HG03025 (cell line): ENCODE measurements around the gene PNLIPRP1.

ENCODE experiments used
- ATAC-seq: cut with Tn5 transposase; IDR thresholded peaks from one replicate; pipeline ENCODE4 v1.9.1; 2021; ENCODE audit warnings: mild to moderate bottlenecking, moderate library complexity; ENCODE audit not compliant: unreplicated experiment, low FRiP score

Gene PNLIPRP1

DNA sequence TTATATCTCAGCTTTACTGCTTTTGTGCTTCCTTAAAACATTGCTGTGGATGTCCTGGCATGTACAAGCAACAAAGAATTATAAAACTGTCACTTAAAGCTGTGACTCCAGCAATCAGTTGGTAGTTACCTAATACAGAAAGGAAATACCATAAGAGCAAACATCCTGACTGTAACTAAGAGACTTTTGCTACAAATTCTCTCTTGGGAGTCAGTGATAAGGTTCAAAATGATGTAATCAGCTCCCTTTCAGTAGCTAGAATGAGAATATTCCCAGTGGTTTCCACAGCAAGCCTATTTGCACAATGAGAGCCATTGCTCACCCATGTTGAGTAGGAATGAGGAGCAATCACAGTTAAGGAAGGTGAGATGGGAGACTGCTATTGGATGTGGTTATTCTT lies 7.6 kb downstream of the PNLIPRP1 start:
- ATAC-seq = no peak

DNA sequence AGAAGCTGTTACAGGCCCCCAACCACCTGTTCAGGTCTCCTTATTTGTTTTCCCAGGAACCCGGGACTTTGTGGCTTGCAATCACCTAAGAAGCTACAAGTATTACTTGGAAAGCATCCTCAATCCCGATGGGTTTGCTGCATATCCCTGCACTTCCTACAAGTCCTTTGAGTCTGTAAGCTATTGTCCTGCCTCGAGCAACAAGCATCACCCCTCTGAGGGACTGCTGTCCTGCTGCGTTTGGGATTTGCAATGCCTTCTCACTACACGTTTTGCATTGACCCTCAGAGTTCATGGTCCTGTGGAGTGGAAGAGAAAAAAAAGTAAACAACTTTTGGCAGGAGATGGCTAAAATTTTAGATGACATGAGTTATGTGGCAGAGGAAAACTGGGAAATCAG lies 9.2 kb downstream of the PNLIPRP1 start:
- ATAC-seq = no peak

DNA sequence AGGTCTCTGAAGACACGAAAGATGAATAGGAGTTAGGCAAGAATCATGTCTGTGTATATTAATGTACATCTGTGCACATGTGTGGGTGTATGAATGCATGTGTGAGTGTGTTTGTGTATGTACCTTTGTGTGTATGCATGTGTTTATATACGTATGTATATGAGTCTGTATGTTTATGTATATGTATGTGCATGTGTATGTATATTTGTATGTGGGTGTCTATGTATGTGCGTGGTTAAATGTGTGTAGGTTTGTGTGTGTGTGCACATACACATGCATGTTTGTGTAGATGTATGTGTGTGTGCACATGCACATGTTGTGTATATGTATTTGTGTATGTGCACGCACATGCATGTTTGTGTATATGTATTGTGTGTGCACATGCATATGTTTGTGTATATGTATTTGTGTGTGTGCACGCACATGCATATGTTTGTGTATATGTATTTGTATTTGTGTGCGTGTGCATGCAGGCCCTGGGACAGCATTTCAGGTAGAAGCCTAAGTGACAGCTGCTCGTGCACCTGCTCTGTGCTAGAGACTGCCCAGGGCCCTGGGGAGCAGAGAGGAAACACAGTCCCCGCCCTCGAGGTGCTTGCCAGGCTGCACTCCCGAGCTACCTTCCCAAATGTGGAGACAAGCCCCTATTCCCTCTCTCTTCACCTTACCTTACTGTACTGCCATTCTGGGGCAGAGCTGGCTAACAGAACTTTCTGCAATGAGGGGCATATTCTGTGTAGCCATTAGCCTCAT lies 12.1 kb downstream of the PNLIPRP1 start:
- no peak for ATAC-seq

DNA sequence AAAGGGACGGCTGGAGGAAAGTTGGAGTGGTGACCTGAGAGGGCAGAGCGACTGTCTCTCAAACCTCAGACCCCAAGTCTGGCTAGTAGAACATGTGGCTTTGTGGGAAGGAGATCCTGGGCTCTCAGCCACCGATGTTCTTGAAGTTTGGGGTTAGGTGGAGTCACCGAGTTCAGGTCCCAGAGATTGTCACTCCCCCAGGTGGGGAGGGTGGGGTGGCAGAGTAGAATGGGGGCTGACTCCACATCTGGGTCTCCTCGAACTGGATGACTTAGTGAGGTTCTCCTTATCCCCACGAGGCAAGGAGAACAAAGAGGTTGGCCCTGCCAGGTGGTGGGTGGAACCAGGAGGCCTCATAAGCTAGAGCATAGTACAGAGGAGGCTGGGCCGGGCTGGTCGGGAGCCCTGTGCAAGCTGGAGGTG lies 15.3 kb downstream of the PNLIPRP1 start:
- no peak for ATAC-seq

DNA sequence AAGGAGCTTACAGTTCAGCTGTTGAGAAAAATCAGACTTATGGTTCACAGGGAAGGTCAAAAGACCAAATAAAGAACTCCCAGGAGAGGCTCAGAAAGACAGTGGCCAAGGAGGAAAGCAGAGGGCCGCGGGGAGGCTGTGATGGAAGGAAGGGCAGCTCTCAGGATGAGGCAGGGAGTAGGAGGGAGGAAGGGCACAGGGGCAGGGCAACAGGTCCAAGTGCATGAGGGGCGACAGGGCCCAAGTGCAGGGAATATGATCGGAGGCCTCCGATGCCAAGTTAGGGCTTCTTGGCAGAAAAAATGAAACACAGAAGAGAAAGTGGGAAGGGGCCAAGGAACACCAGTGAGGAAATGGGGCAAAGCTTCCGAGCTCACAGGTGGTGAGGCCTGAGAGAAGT lies 16.6 kb downstream of the PNLIPRP1 start:
- ATAC-seq = no peak

DNA sequence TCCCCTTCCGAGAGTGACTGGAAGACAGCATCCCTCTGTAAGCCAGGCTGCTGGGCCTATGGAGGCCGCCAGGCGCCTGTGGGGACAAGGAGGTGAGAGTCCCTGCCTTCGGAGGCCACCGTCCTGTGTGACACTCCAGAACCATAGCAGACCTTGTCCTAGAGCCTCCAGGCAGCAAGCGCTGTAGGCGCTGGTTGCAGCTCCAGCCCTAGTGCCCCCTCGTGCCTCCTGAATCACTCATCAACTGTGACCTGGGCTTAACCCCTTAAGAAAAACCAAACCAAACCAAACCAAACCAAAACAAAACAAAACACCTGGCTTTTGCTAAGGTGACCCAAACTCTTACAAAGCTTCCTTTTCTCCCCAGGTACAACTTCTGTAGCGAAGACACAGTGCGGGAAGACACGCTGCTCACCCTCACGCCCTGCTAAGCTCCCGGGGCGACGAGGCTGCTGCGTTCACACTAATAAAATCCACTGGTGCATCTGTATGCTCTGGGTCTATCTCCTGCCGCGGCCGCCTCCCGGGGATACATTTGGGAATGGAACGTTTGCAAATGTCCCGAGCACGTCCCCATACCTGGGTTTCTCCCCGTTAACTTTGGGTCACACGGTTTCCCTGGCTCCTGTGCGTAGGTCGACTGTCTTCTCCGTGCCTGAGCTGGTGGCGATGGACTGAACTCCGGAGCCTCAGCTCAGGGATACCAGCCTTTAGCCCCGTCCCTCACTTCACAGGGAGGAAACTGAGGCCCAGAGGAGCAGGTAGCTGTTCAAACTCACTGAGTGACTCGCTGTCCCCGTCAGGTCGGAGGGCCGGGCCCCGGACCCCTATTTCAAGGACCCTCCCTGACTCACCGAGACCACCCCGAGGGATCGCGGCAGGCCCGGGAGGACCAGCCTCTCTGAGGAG lies 18.2 kb downstream of the PNLIPRP1 start:
- no peak for ATAC-seq

DNA sequence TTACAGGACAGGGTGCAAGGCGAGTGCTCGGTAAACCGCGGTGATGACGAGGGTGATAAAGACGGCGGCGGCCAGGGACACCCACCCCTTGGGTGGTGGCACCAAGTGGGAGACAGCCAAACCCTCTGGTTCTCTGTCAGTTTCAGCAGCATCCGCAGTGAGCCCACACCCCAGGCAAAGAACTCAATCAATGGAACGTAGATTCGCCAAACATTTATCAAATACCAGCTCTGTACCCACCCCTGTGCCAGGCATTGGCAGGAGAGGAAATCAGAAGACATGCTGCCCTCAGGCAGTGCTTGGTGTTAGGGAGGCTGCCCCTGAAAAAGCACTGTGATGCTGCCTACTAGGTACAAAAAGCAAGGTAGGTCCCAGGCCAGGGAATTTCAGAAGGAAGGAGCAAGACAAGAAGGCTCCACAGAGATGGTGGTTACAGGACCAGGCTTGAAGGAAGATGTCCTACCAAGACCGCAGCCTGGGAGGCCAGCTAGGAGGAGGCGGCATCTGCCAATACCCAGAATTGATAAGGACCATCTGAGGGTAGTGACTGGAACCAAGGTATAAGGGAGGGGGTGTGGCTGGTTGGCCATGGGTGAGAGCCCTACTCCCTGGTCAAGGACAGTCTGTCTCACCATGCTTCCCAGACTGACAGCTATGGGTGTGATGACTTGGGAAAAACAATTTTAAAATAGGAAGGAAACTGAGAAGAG lies 19.8 kb downstream of the PNLIPRP1 start:
- ATAC-seq = no peak

DNA sequence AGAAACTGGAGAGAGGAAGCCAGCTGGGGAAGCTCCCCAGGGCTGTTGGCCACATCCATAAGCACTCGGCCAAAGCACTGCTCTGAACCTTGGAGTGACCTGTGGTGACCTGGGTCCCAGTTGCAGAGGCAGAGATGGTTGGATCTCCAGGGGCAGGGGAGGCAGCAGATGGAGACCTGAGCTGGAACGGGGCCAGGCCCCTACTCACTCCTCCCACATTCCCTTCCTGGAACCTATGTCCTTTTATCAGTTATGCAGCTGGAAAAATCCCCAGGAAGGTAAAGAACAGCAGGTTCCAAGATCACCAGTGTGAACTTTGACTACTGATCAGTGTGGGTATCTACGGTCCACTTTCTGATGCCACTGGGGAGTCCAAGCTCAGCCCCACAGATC lies 20.4 kb downstream of the PNLIPRP1 start:
- no peak for ATAC-seq

DNA sequence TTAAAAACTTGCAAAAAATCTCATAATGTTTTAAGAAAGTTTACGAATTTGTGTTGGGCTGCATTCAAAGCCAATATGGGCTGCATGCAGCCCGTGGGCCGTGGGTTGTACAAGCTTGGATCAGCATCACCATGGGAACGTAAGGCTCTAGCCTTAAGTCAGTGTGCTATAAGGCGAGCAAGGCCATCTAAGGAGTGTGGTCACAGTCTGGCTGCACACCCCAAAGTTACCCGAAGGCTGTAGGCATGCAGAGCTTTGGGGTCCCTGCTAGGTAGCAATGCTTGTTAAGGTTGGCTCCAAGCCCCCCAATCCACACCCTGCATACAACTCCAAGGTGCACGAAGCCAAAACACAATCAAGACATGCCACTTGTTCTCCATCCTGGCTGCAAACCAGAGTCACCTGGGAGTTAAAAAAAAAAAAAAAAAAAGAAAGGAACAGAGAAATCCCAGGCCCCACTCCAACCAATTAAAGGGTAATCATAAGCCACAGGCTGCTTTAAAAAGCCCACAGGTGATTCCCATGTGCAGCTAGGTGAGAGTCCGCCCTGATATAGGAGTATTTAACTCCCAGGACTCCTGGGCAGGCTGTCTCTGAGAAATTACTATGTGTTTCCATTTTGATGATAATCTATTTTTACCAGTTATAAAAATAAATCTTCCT lies 21.5 kb downstream of the PNLIPRP1 start:
- no peak for ATAC-seq

DNA sequence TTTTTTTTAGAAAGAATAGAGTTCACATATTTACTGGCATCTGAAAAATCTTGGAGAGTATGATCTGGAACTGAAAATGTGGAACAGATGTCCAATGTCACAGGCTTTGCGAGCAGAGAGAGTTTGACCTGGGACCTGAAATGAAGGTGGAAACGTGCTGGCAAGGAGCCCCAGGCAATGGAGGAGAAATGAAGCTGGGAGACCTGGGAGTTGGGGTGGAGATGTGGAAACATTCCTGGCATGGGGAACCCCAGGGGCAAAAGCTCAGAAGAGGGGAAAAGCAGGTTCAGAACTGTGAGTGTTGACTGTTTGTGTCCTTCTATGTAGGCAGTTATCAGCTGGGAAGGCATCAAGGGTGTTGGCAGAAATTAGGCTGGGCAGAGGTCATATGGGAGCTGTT lies 22.7 kb downstream of the PNLIPRP1 start:
- no peak for ATAC-seq

DNA sequence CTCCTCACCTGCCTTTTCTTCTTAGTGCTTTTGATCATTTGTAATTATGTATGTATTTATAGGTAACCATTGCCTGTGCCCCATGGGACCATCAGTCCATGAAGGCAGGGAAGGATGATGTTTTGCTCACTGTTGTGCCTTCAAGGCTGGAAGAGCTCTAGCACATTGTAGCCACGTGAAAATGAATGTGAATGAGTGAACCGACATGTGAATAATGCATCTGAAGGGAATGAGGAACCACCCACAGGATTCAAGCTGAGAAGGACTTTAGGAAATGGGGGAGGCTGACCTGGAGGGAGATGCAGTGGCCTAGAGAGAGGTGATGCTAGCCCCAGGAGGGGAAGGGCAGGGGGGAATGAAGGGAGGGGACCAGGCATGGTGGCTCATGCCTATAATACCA lies 24.0 kb downstream of the PNLIPRP1 start:
- no peak for ATAC-seq

DNA sequence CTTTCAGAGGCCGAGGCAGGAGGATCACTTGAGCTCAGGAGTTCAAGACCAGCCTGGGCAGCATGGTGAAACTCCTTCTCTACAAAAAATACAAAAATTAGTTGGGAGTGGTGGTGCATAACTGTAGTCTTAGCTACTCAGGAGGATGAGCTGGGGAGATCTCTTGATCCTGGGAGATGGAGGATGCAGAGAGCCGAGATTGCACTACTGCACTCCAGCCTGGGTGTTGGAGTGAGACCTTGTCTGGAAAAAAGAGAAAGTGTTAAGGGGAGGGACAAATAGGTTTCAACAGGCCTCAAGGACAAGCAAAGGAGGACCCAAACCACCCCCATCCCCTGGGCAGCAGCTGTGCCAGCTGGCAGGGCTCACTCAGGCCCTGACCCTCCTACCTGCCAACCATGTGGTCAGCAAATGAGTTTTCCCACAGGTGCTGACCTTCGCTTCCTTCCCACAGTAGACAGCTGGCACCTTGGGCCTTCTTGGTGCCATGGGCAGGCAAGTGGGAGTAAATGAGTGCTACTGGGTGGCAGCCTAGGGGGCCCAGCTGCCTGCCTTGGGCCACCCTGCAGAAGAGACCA lies 24.5 kb downstream of the PNLIPRP1 start:
- no peak for ATAC-seq

DNA sequence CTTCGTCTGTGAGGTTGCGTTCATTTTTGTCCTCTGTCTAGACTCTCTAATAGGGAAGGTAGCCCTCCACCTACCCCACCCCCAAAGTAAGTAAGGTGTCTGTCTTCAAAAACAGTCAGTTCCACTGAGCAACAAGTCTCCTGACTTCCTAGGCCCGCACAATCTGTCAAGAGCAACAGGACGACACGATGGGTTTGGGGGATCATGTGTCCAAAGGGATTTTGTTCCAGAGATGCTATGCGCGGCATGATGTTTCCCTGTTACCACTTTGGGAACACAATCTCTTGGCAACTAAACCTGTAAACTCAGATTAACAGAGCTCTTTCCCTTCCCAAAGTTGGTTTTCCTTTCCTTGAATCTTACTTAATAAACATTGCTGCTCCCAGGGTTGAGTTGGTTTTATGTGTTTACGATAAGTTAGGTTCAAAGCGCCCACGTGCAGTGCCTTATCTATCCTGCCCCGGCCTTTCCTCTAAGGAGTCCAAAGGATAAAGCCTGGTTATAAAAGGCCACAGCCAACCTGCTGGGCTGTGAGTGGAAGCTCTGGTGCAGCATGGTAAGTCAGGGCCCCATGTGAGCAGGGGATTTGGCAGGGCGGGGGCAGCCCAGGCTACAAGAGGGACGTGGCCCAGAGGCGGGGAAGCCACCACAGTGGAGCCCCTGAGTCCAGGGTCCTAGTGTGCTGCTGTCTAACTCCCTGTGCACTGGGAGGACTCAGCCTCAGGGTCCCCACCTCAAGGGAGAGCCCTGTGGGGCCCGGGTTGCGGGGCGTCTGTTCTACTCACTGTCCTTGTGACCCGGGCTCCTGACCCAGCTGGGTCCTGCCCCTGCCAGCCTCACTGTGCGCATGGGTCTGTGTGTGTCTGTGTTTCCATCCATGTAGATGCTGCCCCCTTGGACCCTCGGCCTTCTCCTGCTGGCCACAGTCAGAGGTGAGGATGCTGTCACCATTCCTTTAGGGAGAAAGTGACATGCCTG lies 30.0 kb downstream of the PNLIPRP1 start, which contains the start of gene PNLIPRP2:
Gene PNLIPRP2, plus strand, starts transcription at position 531 of the 978 bp plus-strand sequence.
- no peak for ATAC-seq

DNA sequence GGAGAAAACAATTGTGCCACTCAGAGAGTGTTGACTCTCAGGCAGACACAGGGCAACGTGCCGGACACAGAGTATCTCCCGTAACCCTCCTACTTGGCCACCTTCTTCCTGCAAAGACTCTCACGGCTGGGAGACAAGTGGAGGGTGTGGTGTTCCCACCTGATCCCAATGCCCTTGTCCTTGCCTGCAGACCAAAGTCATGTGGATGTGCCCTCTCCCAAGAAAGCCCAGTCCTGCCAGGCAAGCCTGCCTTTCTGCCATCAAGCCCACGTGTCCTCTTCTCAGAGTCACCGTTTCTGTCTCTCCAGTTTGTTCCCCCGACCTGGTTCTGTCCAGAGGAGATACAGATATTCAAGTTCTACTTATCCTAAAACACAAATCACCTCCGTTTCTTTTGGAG lies 30.7 kb downstream of the PNLIPRP1 start:
- no peak for ATAC-seq

DNA sequence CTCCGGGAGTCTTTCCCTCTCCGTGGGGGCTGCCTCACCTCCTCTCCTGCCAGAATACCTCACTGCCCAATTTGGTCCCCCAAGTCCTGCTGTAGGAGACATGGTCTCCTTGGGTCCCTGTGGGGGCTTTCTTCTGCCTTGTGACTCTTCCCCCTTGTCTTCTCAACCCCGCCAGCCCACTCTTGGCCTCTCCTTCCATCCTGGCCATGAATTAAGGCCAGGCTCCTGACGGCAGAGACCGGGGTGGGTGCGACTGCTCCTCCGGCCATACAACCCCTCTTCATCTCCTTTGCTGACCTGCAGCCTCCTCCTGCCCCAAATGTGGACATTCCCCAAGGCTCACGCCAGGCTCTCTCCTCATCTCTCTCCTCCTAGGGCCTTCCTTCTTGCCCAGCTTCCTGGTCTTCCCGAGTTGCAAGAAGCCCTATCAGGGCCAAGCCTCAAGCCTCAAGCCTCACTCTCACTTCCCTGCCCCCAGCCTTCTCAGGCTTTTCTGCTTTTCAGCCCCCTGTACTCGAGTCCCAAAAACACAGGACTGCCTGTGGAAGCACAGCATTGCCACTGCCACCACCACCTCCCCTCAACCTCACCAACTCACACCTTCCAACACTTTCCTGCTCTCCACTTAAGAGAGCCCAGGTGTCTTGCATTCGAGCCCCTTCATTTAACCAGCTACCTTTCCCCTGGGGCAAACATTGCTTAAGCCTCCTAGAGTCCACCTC lies 31.3 kb downstream of the PNLIPRP1 start:
- no peak for ATAC-seq

DNA sequence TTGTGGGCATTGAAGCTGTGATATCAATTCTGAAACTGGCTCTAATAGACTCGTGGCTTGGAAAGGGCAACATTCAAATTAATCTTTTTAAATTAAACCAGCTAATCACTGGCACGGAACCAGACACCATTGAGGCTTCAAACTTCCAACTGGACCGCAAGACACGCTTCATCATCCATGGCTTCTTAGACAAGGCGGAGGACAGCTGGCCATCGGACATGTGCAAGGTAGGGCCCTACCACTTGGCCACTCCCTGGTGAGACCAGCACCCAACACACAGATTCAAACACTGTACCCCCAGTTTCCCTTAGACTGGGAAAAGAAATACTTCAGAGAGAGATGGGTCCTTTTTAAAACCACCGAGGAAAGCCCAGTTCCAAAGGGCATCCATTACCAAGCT lies 35.1 kb downstream of the PNLIPRP1 start:
- no peak for ATAC-seq

DNA sequence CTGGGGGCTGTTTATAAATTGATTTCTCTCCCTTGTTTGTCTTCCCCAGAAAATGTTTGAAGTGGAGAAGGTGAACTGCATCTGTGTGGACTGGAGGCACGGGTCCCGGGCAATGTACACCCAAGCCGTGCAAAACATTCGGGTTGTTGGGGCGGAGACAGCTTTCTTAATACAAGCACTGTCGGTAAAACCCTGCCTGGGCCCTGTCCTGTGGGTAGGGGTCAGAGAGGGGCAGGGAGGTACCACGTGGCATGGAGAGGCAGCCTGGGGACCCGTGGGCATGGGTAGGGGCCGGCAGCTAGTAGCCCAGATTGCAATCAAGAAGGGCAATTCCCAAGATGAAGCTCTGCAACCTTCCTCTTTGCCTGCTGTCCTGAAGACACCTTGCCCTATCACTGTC lies 36.1 kb downstream of the PNLIPRP1 start:
- ATAC-seq = no peak

DNA sequence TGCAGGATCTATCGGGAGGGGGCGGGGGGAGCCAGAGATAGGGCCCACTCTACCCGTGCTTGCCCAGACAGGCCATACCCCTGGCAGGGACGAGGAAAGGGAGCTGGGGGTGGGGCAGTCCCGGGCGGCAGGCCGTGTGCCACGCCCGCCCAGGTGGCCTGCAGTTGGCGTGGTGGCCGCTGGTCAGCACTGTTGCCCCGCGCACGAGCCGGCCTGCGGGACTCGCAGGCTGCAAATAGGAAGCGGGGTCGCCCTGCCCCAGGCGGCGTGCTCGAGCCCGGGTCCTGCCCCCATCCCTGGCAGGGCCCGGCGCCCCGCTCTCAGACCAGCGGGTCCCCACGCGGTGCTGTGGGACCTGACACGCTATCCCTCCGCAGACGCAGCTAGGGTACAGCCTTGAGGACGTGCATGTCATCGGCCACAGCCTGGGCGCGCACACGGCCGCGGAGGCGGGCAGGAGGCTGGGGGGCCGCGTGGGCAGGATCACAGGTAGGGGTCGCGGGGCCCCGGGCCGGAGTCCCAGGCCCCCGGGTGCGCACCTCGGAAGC lies 36.7 kb downstream of the PNLIPRP1 start:
- ATAC-seq = no peak
